ENCODE measurements around the gene CPNE5.

GRCh38 chr6:36856277-36856676 lies 17.0 kb upstream of the CPNE5 start:
- TF ChIP-seq CTCF (IDR thresholded peaks at IDR 0.05) (no peak), CHD2 (IDR thresholded peaks at IDR 0.05; ENCODE audit: low read length, partially characterized antibody) (no peak), USF2 (IDR thresholded peaks at IDR 0.05; ENCODE audit: borderline replicate concordance, low read depth, low read length) (no peak), FOXM1 (IDR thresholded peaks at IDR 0.05; ENCODE audit: low read depth) (no peak), NFIC (IDR thresholded peaks at IDR 0.05; ENCODE audit: borderline replicate concordance) (no peak; the same call in 1 of the 2 replicates), MEF2A (IDR thresholded peaks at IDR 0.05; ENCODE audit: borderline replicate concordance, low read depth) (no peak), MXI1 (IDR thresholded peaks at IDR 0.05; ENCODE audit: low read depth, low read length) (no peak), JUND (IDR thresholded peaks at IDR 0.05) (no peak), SIN3A (IDR thresholded peaks at IDR 0.05; ENCODE audit: borderline replicate concordance, low read depth, low read length) (no peak), POLR2AphosphoS5 (IDR thresholded peaks at IDR 0.05; ENCODE audit: low read depth, low read length) (no peak), GATA2 (CRISPR knock-in tag; IDR thresholded peaks at IDR 0.05) (no peak), RFX5 (IDR thresholded peaks at IDR 0.05; ENCODE audit: low read length) (no peak), YY1 (IDR thresholded peaks at IDR 0.05; ENCODE audit: low read depth) (no peak)
